AG04449 (cell line): ENCODE data around the gene B3GALT5.

ENCODE experiments used
- CTCF ChIA-PET: fragments of 350-600 bp; formaldehyde crosslinking; extraction: SDS; loops from one replicate; lab custom pipeline; 2021; ENCODE audit warnings: antibody characterized with exemption; lab: Yijun Ruan, JAX
- POLR2A ChIA-PET: fragments of 400-600, 350-600 bp; formaldehyde crosslinking; extraction: SDS; loops from one replicate; lab custom pipeline; 2020; ENCODE audit warnings: antibody characterized with exemption, inconsistent platforms; lab: Yijun Ruan, JAX
- DNase-seq: peaks from one replicate; pipeline ENCODE4 v3.0.0-alpha.2; 2010; ENCODE audit warnings: low read depth, low spot score
- H3K4me3 ChIP-seq: 2 replicates; pipeline ENCODE4 v1.5.1; 2011; ENCODE audit warnings: low read depth, mild to moderate bottlenecking, control low read depth, low read length
- TF ChIP-seq, protein P1 (sequence below): IDR thresholded peaks from one replicate; pipeline ENCODE4 v1.5.1; 2011; ENCODE audit warnings: mild to moderate bottlenecking, moderate library complexity, low read length, control low read depth, inconsistent platforms; ENCODE audit not compliant: insufficient read depth; ENCODE audit errors: missing control alignments

The B3GALT5 gene

DNA sequence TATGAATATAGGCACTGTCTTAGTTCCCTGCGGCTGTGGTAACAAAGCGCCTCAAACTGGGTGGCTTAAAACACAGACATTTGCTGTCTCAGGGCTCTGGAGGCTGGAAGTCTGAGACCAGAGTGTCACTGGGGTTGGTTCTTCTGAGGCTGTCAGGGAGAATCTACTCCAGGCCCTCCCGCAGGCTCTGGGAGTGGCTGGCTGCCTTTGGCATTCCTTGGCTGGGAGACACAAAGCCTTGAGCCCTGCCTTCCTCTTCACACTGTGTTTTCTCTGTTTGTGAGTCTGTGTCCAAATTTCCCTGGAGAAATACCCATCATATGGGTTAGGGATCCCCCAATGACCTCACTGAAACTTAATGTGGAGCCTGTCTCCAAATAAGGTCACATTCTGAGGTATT lies 38.5 kb downstream of the B3GALT5 start:
- no peak for DNase-seq
- POLR2A ChIA-PET: interaction anchor here (1.0 kb wide), 1 partner anchor 18 kb away, joined by 3 read pairs; no protein-coding TSS in a partner anchor

GRCh38 chr21:39654951-39655350 lies 42.2 kb downstream of the B3GALT5 start:
- POLR2A ChIA-PET: no interaction called here
- CTCF ChIA-PET: no interaction called here
- no peak overlapping the region for H3K4me3 ChIP-seq
- no peak for DNase-seq
- TF ChIP-seq, protein P1, sequence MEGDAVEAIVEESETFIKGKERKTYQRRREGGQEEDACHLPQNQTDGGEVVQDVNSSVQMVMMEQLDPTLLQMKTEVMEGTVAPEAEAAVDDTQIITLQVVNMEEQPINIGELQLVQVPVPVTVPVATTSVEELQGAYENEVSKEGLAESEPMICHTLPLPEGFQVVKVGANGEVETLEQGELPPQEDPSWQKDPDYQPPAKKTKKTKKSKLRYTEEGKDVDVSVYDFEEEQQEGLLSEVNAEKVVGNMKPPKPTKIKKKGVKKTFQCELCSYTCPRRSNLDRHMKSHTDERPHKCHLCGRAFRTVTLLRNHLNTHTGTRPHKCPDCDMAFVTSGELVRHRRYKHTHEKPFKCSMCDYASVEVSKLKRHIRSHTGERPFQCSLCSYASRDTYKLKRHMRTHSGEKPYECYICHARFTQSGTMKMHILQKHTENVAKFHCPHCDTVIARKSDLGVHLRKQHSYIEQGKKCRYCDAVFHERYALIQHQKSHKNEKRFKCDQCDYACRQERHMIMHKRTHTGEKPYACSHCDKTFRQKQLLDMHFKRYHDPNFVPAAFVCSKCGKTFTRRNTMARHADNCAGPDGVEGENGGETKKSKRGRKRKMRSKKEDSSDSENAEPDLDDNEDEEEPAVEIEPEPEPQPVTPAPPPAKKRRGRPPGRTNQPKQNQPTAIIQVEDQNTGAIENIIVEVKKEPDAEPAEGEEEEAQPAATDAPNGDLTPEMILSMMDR: no peak

More for the DNA sequence above, 38.5 kb downstream of the B3GALT5 start:
- H3K4me3 ChIP-seq: no peak overlapping the region
- CTCF ChIA-PET: interaction anchor here (0.9 kb wide), 1 partner anchor 10 kb away, joined by 4 read pairs; no protein-coding TSS in a partner anchor
- TF ChIP-seq, protein P1: no peak

DNA sequence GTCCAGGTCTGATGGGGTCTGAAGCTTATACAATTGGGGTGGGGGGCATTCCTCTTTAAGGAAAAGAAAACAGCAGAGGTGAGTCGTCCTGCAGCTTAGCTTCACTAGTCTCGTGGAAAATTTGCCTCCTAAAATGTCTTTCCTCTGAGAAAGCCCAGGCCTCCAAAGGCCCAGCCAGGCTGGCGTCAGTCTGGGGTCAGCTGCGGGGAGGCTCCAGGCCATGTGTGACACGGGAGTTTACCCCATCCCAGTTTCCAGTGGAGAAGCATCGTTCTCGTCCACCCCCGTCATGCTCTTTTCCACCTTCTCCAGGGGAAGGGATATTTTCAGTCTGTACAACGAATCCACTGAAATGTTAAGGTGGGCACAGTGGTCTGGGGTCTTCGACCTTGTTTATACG lies 42.8 kb downstream of the B3GALT5 start:
- TF ChIP-seq, protein P1: no peak
- H3K4me3 ChIP-seq: no peak overlapping the region
- CTCF ChIA-PET: no interaction called here
- no peak for DNase-seq
- POLR2A ChIA-PET: no interaction called here

- CTCF ChIA-PET: no interaction called here
- POLR2A ChIA-PET: no interaction called here
- no peak for DNase-seq
- TF ChIP-seq, protein P1: no peak
- H3K4me3 ChIP-seq: no peak overlapping the region
Observed at GRCh38 chr21:39656209-39656608, 43.5 kb downstream of the B3GALT5 start.

- POLR2A ChIA-PET: no interaction called here
- DNase-seq: no peak
- H3K4me3 ChIP-seq: no peak overlapping the region
- CTCF ChIA-PET: no interaction called here
- TF ChIP-seq, protein P1: no peak
Observed at GRCh38 chr21:39657091-39657689, 44.5 kb downstream of the B3GALT5 start.

- CTCF ChIA-PET: interaction anchor here (1.9 kb wide), 1 partner anchor 27 kb away, joined by 4 read pairs; no protein-coding TSS in a partner anchor
- POLR2A ChIA-PET: no interaction called here
- no peak for DNase-seq
- TF ChIP-seq, protein P1: no peak
- no peak overlapping the region for H3K4me3 ChIP-seq
Observed at GRCh38 chr21:39658066-39658465, 45.3 kb downstream of the B3GALT5 start.
